ENCODE measurements around the gene ABHD5. TPM values are rescaled to one million over a fixed set of nuclear protein-coding genes. Genes with fewer than 3 reads are reported as not detected.

Gene ABHD5
- total and polyA plus RNA-seq, 10 of the 15 experiments (the other 5 are each of a cell fraction or from before 2014, with no cell fraction given) = 5.5 to 24.4 (median 9.5) TPM

DNA sequence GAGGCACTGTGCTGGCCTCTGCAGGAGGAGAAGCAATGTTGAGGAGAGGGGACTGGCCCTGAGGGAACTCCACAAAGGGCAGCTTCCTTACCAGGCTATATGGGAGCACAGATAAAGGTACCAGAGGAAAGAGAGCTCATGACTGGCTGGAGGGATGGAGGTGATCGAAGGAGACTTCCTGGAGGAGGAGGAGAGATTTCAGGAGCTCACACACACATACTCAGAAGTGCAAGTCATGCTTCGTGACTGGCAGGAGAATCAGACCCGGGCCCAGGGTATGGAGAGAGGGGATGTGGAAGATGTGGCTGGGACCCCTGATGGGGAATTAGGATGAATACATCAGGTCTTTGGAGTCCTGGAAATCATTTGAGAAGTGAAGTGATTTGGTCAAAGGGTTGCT, 85.4 kb downstream of the ABHD5 start:
- Histone ChIP-seq H3K9me3 (replicated peaks; ENCODE audit: control insufficient read depth, insufficient read depth, low read length) (no peaks in the 10 kb centered on the region), H3K4me2 (ENCODE audit: control insufficient read depth, insufficient read depth) (no peak overlapping the region), H3K9ac (ENCODE audit: control insufficient read depth, insufficient read depth, low read length) (no peak overlapping the region), H3K36me3 (ENCODE audit: control insufficient read depth in 2 of 2, insufficient read depth in 2 of 2, low read length in 1 of 2) (no peaks in the 10 kb centered on the region), H3K4me1 (ENCODE audit: control insufficient read depth, insufficient read depth, low read length) (no peaks in the 10 kb centered on the region), H3K27me3 (replicated peaks in 1 of 2; ENCODE audit: control insufficient read depth in 2 of 2, insufficient read depth in 2 of 2, low read length in 1 of 2) (peaks cover 2 to 3% of the 10 kb centered on the region in 2 experiments; a peak in 3 of 4 replicates), H3K79me2 (ENCODE audit: control insufficient read depth, insufficient read depth, low read length) (no peaks in the 10 kb centered on the region), H4K20me1 (ENCODE audit: control insufficient read depth, insufficient read depth) (no peaks in the 10 kb centered on the region), H2AFZ (ENCODE audit: control insufficient read depth, low read depth, low read length) (no peak overlapping the region), H3K27ac (ENCODE audit: control insufficient read depth, insufficient read depth) (no peak overlapping the region), H3K4me3 (no peak overlapping the region)
- ChIA-PET POLR2A (no interaction called here), CTCF (interaction anchor here (0.6 to 0.9 kb wide), 2 partner anchors 222 to 338 kb away, joined by 3 read pairs; no protein-coding TSS in a partner anchor), RAD21 (ENCODE audit: unreplicated experiment) (no interaction called here), SMC1A (ENCODE audit: uncharacterized antibody, unreplicated experiment) (no interaction called here)
- in situ Hi-C loops (cut with MboI) = no loop called here
- FAIRE-seq (no peak), DNase-seq (ENCODE audit: low read depth, low spot score) (no peak), ATAC-seq (no peak)
- TF ChIP-seq SREBF2 (IDR thresholded peaks at IDR 0.05; ENCODE audit: low read length) = no peak
- TF ChIP-seq, protein P1, sequence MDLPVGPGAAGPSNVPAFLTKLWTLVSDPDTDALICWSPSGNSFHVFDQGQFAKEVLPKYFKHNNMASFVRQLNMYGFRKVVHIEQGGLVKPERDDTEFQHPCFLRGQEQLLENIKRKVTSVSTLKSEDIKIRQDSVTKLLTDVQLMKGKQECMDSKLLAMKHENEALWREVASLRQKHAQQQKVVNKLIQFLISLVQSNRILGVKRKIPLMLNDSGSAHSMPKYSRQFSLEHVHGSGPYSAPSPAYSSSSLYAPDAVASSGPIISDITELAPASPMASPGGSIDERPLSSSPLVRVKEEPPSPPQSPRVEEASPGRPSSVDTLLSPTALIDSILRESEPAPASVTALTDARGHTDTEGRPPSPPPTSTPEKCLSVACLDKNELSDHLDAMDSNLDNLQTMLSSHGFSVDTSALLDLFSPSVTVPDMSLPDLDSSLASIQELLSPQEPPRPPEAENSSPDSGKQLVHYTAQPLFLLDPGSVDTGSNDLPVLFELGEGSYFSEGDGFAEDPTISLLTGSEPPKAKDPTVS (IDR thresholded peaks at IDR 0.05; ENCODE audit: low read depth, low read length) = no peak
- no peak for TF ChIP-seq STAT3 (IDR thresholded peaks at IDR 0.05; ENCODE audit: low read depth, low read length)
- TF ChIP-seq, protein P2, sequence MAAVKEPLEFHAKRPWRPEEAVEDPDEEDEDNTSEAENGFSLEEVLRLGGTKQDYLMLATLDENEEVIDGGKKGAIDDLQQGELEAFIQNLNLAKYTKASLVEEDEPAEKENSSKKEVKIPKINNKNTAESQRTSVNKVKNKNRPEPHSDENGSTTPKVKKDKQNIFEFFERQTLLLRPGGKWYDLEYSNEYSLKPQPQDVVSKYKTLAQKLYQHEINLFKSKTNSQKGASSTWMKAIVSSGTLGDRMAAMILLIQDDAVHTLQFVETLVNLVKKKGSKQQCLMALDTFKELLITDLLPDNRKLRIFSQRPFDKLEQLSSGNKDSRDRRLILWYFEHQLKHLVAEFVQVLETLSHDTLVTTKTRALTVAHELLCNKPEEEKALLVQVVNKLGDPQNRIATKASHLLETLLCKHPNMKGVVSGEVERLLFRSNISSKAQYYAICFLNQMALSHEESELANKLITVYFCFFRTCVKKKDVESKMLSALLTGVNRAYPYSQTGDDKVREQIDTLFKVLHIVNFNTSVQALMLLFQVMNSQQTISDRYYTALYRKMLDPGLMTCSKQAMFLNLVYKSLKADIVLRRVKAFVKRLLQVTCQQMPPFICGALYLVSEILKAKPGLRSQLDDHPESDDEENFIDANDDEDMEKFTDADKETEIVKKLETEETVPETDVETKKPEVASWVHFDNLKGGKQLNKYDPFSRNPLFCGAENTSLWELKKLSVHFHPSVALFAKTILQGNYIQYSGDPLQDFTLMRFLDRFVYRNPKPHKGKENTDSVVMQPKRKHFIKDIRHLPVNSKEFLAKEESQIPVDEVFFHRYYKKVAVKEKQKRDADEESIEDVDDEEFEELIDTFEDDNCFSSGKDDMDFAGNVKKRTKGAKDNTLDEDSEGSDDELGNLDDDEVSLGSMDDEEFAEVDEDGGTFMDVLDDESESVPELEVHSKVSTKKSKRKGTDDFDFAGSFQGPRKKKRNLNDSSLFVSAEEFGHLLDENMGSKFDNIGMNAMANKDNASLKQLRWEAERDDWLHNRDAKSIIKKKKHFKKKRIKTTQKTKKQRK (IDR thresholded peaks at IDR 0.05; ENCODE audit: low read depth, low read length) = no peak
- no peak for TF ChIP-seq FOS (IDR thresholded peaks at IDR 0.05; ENCODE audit: borderline replicate concordance, extremely low read depth, insufficient read length)
- no peak for TF ChIP-seq ZZZ3 (IDR thresholded peaks at IDR 0.05; ENCODE audit: control insufficient read depth, insufficient read length, low read depth)
- no peak for TF ChIP-seq NFIC (IDR thresholded peaks at IDR 0.05; ENCODE audit: low read depth, low read length)
- no peak for TF ChIP-seq TBL1XR1 (IDR thresholded peaks at IDR 0.05; ENCODE audit: low read depth, low read length)
- no peak for TF ChIP-seq KDM1A (IDR thresholded peaks at IDR 0.05; ENCODE audit: borderline replicate concordance)
- TF ChIP-seq LARP7 (IDR thresholded peaks at IDR 0.05) = no peak
- TF ChIP-seq, protein P3, sequence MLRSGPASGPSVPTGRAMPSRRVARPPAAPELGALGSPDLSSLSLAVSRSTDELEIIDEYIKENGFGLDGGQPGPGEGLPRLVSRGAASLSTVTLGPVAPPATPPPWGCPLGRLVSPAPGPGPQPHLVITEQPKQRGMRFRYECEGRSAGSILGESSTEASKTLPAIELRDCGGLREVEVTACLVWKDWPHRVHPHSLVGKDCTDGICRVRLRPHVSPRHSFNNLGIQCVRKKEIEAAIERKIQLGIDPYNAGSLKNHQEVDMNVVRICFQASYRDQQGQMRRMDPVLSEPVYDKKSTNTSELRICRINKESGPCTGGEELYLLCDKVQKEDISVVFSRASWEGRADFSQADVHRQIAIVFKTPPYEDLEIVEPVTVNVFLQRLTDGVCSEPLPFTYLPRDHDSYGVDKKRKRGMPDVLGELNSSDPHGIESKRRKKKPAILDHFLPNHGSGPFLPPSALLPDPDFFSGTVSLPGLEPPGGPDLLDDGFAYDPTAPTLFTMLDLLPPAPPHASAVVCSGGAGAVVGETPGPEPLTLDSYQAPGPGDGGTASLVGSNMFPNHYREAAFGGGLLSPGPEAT (IDR thresholded peaks at IDR 0.05; ENCODE audit: low read depth) = no peak
- no peak for TF ChIP-seq SREBF1 (IDR thresholded peaks at IDR 0.05; ENCODE audit: low read length)
- no peak for TF ChIP-seq NR2F1 (conservative IDR thresholded peaks at IDR 0.05)
- TF ChIP-seq, protein P4, sequence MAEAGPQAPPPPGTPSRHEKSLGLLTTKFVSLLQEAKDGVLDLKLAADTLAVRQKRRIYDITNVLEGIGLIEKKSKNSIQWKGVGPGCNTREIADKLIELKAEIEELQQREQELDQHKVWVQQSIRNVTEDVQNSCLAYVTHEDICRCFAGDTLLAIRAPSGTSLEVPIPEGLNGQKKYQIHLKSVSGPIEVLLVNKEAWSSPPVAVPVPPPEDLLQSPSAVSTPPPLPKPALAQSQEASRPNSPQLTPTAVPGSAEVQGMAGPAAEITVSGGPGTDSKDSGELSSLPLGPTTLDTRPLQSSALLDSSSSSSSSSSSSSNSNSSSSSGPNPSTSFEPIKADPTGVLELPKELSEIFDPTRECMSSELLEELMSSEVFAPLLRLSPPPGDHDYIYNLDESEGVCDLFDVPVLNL (IDR thresholded peaks at IDR 0.05; ENCODE audit: low read depth, low read length) = no peak
- WGBS (ENCODE audit: insufficient coverage, insufficient replicate concordance, low lambda C conversion rate, missing lambda C conversion rate) = 23% methylated on average over 3 of the region's 3 CpGs
- intact Hi-C loops (cut with micrococcal nuclease; ENCODE audit: unreplicated experiment) = no loop called here
- no TSS peak for BruUV-seq (replicated peaks)

Measured in GM12878 (cell line).